Measurements from ENCODE around the gene MAT1A.

Gene MAT1A

DNA sequence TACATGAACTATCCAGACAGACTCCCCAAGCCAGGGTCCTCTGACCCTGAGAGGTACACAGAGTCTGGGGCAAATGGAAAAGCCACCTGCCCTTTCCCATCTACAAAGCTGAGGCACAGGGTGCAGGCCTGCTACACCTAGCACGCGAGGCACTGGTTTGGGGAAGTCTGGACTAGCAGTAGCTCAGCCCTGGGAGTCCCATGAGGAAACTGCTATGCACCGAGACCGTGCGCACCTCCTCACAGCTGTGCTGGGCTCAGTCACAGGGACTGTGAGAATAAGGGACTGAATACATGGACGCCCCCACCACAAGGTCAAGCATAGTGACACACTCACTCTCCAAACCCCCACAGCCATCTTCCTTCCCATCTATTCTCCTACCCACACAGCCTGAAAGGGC is 8.2 kb downstream of the MAT1A start:
- TF ChIP-seq, protein P1, sequence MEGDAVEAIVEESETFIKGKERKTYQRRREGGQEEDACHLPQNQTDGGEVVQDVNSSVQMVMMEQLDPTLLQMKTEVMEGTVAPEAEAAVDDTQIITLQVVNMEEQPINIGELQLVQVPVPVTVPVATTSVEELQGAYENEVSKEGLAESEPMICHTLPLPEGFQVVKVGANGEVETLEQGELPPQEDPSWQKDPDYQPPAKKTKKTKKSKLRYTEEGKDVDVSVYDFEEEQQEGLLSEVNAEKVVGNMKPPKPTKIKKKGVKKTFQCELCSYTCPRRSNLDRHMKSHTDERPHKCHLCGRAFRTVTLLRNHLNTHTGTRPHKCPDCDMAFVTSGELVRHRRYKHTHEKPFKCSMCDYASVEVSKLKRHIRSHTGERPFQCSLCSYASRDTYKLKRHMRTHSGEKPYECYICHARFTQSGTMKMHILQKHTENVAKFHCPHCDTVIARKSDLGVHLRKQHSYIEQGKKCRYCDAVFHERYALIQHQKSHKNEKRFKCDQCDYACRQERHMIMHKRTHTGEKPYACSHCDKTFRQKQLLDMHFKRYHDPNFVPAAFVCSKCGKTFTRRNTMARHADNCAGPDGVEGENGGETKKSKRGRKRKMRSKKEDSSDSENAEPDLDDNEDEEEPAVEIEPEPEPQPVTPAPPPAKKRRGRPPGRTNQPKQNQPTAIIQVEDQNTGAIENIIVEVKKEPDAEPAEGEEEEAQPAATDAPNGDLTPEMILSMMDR (IDR thresholded peaks at IDR 0.05) = no peak

DNA sequence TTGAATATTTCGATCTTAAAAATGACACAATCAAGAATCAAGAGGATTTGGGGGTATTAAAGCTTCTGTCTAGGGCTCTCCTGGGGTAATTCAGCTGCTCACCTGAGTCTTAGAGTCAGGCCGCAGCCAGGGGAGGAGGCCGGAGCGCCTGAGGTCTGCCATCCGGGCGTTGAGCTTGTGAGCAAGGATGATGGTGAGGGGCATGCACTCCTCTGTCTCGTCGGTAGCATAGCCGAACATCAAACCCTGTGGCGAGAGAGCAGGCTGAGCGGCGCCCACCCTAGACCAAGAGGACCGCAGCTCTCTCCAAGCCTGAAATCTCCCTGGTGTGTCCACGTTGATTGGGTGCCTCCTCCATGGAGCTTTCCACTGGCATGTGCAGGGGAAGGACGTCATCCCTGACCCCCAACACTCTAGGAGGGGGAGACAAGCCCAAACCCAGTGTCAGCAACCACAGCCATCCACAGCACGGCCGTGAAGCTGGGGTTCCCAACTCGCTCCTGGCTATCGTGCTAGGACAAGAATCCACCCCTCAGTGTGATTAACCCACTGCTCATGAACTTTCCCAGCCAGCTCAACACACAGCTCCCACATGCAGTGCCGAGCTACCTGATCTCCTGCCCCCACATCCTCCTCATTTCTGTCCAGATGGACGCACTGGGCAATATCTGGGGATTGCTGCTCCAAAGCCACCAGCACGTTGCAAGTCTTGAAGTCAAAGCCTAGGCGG is 9.2 kb downstream of the MAT1A start:
- TF ChIP-seq, protein P1 (IDR thresholded peaks at IDR 0.05) = no peak

DNA sequence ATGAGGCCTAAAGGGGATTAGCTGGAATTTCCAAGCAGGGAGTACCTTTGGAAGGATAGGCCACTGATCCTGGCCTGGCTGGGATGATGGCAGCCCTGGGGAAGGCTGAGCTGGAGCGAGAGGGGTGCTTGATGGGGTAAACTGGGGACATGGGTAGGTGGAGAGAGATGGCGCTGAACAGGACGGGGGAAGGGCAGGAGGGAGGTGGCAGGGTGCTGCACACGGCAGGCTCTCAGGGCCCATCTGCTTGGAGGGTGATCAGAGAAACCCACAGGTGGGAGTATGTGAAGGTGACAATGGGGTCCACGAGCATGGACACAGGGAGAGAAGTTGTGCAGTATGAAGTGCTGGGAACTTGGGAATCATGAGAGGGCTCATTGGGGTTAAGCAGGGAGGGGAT is 10.3 kb downstream of the MAT1A start:
- TF ChIP-seq, protein P1 (IDR thresholded peaks at IDR 0.05) = no peak

DNA sequence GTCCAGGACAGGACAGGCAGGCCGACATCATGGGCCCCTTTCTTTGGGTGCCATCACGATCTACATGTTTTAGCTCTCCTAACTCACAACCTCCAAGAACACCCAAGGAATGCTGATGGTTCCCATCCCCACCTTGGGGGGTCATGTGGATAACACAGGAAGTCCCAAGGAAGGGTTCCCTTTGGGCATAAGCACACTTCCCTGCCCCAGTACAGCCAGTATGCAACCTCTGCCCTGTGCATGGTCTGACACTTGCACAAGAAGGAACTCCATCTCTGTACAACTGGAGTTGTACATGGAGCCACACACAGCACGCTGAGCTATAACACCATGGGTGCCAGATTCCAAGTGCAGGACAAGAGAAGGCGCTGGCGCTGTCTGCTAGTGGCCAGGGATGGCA is 11.0 kb downstream of the MAT1A start:
- TF ChIP-seq, protein P1 (IDR thresholded peaks at IDR 0.05) = no peak

DNA sequence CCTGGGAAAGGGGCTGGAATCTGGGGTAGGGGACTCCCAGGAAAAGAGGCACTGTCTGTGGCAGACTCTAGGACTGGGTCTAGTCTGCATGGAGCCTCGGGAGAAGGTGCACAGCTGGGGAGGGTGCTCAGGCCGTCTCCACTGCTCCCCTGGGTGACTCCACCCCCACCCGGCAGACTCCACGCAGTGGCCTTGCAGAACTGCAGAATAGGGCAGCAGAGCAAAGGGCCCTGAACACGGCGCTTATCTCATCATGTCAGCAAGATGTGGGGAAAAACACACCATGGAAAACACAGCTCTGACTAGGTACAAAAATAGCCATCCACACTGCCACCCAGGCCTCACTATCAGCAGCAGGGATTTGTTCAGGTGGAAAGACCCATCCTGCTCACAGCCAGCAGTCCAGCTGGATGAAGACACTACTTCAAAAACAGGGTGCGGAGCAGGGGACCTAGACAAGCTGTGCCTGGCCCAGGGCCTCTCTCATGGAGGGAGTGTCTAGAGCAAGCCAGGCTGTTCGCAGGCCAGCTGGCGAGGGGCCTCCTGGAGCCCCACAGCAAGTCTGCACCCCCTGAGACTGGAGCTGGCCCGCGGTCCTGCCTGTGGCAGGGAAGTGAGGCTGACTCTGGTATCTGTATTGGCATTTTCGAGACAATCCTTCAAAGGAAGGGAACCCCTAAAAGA is 11.7 kb downstream of the MAT1A start:
- TF ChIP-seq, protein P1 (IDR thresholded peaks at IDR 0.05) = no peak

DNA sequence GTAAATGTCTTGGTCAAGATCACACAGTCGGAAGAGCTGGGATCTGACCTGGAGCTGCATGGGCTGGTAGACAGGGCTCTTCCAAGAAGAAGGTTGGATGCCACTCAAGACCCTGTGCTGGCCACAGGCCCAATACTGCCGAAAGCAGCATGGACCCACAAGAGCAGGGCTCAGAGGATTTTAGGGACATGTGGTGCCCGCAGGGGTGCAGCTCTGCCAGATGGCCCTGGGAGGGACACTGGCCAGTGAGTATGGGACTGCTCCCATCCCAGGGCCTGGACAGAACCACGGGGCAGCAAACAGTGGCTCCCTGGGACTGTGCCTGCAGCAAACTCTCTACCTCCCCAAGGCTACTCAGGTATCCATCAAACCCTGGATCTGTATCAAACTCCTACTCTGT is 12.4 kb downstream of the MAT1A start:
- TF ChIP-seq, protein P1 (IDR thresholded peaks at IDR 0.05) = no peak

DNA sequence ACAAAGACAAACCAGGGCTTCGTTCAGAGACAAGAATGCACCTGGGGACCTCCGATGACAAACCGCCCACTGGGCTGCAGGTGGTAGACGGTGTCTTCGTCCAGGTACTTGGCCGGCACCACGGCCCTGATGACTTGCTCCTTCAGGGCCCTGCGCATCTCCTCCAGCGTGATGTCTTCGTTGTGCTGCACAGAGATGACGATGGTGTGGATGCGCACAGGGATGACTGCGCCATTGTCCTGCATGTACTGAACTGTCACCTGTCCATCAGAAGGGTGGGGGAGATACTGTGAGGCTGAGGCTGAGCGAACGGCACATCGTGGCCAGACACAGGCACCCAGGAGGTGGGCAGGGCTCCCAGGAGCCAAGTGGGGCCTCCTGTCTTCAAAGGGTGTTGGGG is 13.1 kb downstream of the MAT1A start:
- TF ChIP-seq, protein P1 (IDR thresholded peaks at IDR 0.05) = no peak

All from LNCAP (cell line).